Measurements from ENCODE around the gene KRTAP6-2.
A peak's percentile ranks its signal among the peaks of the same experiment; 100 is the strongest.

The KRTAP6-2 gene

GRCh38 chr21:30598802-30599201 lies at the start of gene KRTAP6-2:
Gene KRTAP6-2 (minus strand): TSS chr21:30598902. CDS start chr21:30598874, 28 bp downstream.
- no peak for TF ChIP-seq CTCF (IDR thresholded peaks at IDR 0.05; ENCODE audit: low read depth, low read length)
- H3K4me3 ChIP-seq (replicated peaks in 1 of 2; ENCODE audit: low read depth in 2 of 2, low read length in 2 of 2), result no peak within 1 kb of the TSS
- no peak for DNase-seq (ENCODE audit: low read depth in 2 of 2)

- DNase-seq (ENCODE audit: low read depth in 2 of 2), result no peak
- TF ChIP-seq CTCF (IDR thresholded peaks at IDR 0.05; ENCODE audit: low read depth, low read length), result no peak
These were observed 48.3 kb upstream of the KRTAP6-2 start for GRCh38 chr21:30646904-30647414.

GRCh38 chr21:30642564-30642963 lies 43.9 kb upstream of the KRTAP6-2 start, which contains the start of gene KRTAP20-3:
Gene KRTAP20-3 (plus strand): TSS chr21:30642864.
- no peak for DNase-seq (ENCODE audit: low read depth in 2 of 2)

More at GRCh38 chr21:30646904-30647414, 48.3 kb upstream of the KRTAP6-2 start:
- H3K4me3 ChIP-seq (replicated peaks in 1 of 2; ENCODE audit: low read depth in 2 of 2, low read length in 2 of 2), result no peak overlapping the region

GRCh38 chr21:30638686-30639085 lies 40.0 kb upstream of the KRTAP6-2 start:
- H3K4me3 ChIP-seq (replicated peaks in 1 of 2; ENCODE audit: low read depth in 2 of 2, low read length in 2 of 2), result no peak overlapping the region
- TF ChIP-seq CTCF (IDR thresholded peaks at IDR 0.05; ENCODE audit: low read depth, low read length), result no peak
- no peak for DNase-seq (ENCODE audit: low read depth in 2 of 2)

More at GRCh38 chr21:30642564-30642963, 43.9 kb upstream of the KRTAP6-2 start, which contains the start of gene KRTAP20-3:
- TF ChIP-seq CTCF (IDR thresholded peaks at IDR 0.05; ENCODE audit: low read depth, low read length), result no peak
- no peak within 1 kb of the TSS for H3K4me3 ChIP-seq (replicated peaks in 1 of 2; ENCODE audit: low read depth in 2 of 2, low read length in 2 of 2)

GRCh38 chr21:30634906-30635305 lies 36.2 kb upstream of the KRTAP6-2 start, which contains the start of gene KRTAP20-2:
Gene KRTAP20-2 (plus strand): TSS chr21:30635206. CDS start chr21:30635264, 58 bp downstream.
- DNase-seq (ENCODE audit: low read depth in 2 of 2), result no peak
- no peak for TF ChIP-seq CTCF (IDR thresholded peaks at IDR 0.05; ENCODE audit: low read depth, low read length)
- H3K4me3 ChIP-seq (replicated peaks in 1 of 2; ENCODE audit: low read depth in 2 of 2, low read length in 2 of 2), result no peak within 1 kb of the TSS

- DNase-seq (ENCODE audit: low read depth in 2 of 2), result peak in 1 of 2 donors; percentile 0
These were observed 30.5 kb upstream of the KRTAP6-2 start for GRCh38 chr21:30629200-30629599.

More at GRCh38 chr21:30629200-30629599, 30.5 kb upstream of the KRTAP6-2 start:
- TF ChIP-seq CTCF (IDR thresholded peaks at IDR 0.05; ENCODE audit: low read depth, low read length), result no peak
- no peak overlapping the region for H3K4me3 ChIP-seq (replicated peaks in 1 of 2; ENCODE audit: low read depth in 2 of 2, low read length in 2 of 2)

Data from cardiac fibroblast (primary cell).